Suprapubic skin (tissue), 4 donors: ENCODE data around the gene EIF2B5.
"Not testable (repeated sequence)": the region's sequence is repeated elsewhere in the genome, so short reads cannot be mapped to it uniquely, and the experiment has no call there.

Experiments
- EP300 ChIP-seq: sonication (generic); formaldehyde crosslinking; IDR thresholded peaks from one replicate; pipeline ENCODE4 v1.6.1; 2017; ENCODE audit warnings: antibody characterized with exemption
- POLR2A ChIP-seq, 2 donors: fragments of 450-650 bp; IDR thresholded peaks; one replicate each; pipeline ENCODE4 v1.6.1; 2017; ENCODE audit warnings: antibody characterized with exemption in 2 of 2, mild to moderate bottlenecking in 2 of 2, moderate library complexity in 2 of 2
- POLR2AphosphoS5 ChIP-seq, 3 donors: sonication (generic); formaldehyde crosslinking; IDR thresholded peaks; one replicate each; pipeline ENCODE4 v1.6.1; 2017; ENCODE audit warnings: antibody characterized with exemption in 3 of 3
- TF ChIP-seq, protein P1 (sequence below), 2 donors: fragments of 200-600 bp in 1 of 2; fragments of 450-650 bp in 1 of 2; sonication (generic) in 1 of 2; IDR thresholded peaks; one replicate each; pipeline ENCODE4 v1.5.1; 2016 to 2019; ENCODE audit warnings: antibody characterized with exemption in 2 of 2, mild to moderate bottlenecking in 1 of 2, moderate library complexity in 1 of 2

DNA sequence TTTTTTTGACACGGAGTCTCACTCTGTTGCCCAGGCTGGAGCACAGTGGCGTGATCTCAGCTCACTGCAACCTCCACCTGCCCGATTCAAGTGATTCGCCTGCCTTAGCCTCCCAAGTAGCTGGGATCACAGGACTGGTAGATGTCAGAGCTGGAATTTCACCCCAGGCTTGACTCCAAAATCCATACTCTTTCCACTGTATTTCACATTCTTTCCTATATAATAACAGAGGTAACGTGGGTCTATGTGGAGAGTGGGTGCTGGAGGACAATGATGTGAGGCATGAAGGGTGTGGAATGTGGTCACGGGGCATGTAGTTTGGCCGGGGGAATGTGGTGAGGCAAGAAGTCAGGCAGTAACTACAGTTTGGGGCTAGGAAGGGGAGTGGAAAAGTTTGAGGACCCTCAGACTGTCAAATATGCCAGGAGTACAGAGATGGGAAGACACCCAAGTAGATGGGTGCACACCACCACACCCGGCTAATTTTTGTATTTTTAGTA, 27.5 kb downstream of the EIF2B5 start:
- TF ChIP-seq POLR2A (IDR thresholded peaks at IDR 0.05); EP300; POLR2AphosphoS5 (IDR thresholded peaks at IDR 0.05): not testable (repeated sequence)
- TF ChIP-seq, protein P1, sequence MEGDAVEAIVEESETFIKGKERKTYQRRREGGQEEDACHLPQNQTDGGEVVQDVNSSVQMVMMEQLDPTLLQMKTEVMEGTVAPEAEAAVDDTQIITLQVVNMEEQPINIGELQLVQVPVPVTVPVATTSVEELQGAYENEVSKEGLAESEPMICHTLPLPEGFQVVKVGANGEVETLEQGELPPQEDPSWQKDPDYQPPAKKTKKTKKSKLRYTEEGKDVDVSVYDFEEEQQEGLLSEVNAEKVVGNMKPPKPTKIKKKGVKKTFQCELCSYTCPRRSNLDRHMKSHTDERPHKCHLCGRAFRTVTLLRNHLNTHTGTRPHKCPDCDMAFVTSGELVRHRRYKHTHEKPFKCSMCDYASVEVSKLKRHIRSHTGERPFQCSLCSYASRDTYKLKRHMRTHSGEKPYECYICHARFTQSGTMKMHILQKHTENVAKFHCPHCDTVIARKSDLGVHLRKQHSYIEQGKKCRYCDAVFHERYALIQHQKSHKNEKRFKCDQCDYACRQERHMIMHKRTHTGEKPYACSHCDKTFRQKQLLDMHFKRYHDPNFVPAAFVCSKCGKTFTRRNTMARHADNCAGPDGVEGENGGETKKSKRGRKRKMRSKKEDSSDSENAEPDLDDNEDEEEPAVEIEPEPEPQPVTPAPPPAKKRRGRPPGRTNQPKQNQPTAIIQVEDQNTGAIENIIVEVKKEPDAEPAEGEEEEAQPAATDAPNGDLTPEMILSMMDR (IDR thresholded peaks at IDR 0.05): not testable (repeated sequence)
